Inferior parietal cortex (tissue), 1 donor: ENCODE measurements around the gene LMO7.
"Not testable (repeated sequence)": the region's sequence is repeated elsewhere in the genome, so short reads cannot be mapped to it uniquely, and the experiment has no call there.

ENCODE experiments used
- DNase-seq: peaks from one replicate; pipeline ENCODE4 v3.0.0-alpha.2; 2016; ENCODE audit errors: extremely low spot score

LMO7 gene

DNA sequence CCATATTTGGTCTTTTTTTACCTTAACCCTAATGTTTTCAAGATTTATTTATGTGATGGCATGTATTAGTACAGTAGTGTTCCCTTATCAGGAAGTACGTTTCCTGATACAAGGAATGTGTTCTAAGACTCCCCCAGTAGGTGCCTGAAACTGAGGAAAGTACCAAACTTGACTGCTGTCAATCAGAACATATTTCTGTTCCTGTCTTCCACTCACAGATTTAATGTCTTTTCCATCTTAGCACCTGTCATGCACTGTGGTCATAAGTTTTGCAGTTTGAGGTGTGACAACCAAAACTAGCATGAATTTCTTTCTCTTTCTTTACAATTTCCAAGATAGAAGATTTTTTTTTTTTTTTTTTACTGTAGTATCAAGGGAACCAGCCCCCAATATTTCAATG is 62.9 kb downstream of the LMO7 start:
- DNase-seq, result no peak

DNA sequence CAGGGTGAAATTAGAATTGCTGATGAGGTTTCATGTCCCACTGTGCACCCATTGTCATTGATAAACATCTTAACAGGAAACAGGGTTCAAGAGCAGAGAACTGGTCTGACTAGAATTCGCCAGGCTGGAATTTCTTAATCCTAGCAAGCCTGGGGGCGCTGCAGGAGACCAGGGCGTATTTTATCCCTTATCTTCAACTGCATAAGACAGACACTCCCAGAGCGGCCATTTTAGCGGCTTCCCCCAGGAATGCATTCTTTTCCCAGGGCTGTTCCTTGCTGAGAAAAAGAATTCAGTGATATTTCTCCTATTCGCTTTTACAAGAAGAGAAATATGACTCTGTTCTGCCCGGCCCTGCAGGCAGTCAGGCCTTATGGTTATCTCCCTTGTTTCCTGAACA is 63.6 kb downstream of the LMO7 start:
- not testable (repeated sequence) for DNase-seq

DNA sequence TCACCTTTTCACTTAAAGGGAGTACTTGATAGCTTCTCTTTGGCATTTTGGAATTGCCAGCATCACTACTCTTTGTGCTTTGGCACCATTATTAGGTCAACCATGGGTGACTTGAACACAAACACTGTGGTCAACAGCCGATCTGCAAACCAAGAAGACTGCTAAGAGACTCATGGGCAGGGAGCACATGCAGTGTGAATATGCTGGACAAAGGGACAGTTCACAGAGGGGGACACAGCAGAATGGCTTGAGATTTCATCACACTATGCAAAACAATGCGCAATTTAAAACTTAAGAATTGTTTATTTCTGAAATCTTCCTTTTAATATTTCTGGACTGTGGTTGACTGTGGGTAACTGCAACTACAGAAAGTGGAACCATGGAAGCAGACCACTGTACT is 64.4 kb downstream of the LMO7 start:
- no peak for DNase-seq

DNA sequence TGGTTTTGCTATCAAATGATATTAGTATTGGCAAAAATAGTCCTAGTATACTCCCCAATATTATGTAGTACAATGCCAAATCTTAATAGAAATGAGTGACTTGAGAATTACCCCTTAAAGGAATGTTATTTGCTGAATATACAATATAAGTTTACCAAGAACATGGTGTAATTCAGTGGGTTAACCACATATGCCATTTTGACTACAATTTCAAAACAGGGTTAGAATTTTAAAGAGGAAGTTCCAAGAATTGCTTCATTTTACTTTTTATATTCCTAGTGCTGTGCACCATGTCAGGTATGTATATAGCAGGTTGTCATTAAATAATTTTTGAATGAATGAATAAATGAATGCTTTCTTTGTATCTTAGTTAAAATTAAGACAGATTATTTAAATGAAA is 66.3 kb downstream of the LMO7 start:
- no peak for DNase-seq

DNA sequence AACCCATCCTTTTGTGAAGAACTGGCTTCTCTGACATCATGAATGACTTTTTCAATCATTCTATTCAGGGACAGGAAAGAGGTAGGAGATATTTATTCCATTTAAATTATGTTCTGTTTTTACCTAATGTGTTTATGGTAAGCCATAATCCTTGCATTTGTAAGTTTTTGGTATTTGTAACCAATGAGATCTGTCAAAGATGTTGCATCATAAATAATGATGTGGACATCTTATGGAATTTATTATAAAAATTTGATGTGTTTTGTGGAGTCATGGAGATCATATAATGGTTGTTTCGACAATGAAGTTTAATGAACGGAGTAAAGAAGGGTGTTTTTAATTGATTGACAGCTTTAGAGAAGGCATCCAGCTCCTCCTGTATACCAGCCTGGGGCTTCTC is 67.6 kb downstream of the LMO7 start:
- no peak for DNase-seq

DNA sequence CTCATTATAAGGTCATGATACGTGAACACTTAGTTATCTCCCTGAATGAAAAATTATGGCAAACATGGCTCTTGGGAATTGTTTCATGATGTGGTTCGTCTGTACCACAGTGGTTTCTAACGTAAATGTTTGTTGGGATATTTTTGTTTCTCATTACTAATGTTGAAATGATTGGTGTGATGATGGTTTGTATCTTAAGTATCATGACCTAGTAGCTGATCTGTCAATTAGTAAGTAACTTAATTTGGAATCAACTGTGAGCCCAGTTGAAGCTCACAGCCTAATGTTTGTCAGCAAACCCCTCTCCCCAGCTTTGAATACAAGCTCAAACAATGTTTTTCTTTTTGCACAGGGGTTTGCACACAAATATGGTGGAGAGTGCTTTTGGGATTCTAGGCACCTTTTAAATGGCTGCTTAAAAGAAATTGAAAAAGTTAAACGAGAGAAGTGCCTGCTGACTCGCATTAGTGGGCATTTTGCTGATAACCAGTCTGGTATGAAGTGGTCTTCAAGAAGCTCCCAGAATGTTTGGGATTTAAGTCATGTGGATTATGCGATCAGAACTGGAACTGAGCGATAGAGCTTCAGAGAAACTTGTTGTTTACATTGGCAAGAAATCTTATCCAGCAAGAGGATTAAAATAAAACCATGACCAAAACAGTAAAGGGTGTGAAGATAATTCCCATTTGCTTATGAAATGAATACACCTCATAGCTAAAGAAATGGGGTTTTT is 68.2 kb downstream of the LMO7 start:
- DNase-seq, result no peak

DNA sequence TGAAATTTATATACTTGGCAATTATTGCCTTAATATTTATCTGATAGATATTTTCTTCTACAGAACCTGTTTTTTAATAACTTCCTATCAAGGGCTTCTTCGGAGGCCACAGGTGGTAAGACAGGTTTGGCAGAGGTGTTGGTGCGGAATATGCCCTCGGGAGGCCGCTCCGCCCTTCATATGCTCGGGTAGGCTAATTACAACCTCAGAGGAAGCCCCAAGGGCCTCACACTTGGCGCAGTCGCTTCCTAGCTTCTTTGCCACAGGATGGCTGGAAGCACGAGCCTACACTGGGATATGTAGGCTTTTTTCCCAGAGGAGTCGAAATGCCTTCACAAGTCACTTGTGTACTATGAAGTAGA is 68.8 kb downstream of the LMO7 start:
- DNase-seq, result no peak

DNA sequence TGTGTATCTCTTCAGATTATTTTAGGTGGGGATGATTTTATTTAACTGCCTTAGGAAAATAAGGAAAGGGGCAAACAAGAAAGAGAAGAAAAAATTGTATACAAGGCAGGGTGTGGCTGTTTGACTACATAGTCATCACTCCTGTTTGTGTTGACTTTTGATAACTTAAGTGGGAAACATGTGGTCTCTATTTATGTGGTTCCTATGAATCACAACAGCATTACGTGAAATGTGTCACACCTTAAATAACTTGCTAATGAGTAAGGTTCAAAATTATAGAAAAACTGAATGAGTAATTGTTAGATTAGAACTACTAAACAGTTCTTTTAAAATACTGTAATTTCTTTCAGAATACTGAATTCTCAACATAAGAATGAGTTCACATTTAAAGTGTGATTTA is 69.3 kb downstream of the LMO7 start:
- DNase-seq, result no peak

DNA sequence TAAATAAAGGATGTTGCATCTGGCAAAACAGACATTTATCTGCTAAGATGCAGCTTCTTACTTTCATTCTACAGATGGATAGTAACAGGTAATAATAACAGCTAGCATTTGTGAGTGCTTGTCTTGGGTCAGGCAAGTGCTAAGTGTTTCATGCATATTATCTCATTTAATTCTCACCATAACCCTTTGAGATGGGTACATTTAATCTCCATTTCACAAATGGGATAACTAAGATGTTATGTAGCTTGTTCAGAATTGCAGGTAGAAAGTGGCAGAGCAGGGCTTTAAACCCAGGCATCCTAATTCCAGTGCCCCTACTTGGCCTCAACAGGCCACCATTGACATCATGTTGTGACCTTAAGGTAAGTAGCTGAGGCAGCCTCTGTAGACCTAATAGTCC is 69.8 kb downstream of the LMO7 start:
- DNase-seq, result no peak

DNA sequence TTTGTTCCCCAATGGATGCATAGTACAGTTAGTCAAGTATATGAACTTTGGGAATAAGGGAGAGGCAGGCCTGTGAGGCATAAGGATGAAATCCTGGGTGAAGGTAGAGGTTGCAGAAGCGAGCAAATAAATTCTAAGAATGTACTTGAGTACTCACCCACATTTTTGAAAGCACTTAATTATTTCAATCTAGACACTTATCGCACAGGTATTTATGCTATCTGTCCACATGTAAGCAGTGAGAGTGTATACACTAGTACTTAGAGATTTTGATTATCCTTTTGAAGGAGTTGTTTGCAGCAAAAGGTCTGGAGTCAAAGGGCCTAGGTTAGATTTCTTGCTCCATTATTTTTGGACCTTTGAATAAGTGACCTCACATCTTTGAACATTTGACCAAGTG is 77.7 kb downstream of the LMO7 start:
- DNase-seq, result no peak

DNA sequence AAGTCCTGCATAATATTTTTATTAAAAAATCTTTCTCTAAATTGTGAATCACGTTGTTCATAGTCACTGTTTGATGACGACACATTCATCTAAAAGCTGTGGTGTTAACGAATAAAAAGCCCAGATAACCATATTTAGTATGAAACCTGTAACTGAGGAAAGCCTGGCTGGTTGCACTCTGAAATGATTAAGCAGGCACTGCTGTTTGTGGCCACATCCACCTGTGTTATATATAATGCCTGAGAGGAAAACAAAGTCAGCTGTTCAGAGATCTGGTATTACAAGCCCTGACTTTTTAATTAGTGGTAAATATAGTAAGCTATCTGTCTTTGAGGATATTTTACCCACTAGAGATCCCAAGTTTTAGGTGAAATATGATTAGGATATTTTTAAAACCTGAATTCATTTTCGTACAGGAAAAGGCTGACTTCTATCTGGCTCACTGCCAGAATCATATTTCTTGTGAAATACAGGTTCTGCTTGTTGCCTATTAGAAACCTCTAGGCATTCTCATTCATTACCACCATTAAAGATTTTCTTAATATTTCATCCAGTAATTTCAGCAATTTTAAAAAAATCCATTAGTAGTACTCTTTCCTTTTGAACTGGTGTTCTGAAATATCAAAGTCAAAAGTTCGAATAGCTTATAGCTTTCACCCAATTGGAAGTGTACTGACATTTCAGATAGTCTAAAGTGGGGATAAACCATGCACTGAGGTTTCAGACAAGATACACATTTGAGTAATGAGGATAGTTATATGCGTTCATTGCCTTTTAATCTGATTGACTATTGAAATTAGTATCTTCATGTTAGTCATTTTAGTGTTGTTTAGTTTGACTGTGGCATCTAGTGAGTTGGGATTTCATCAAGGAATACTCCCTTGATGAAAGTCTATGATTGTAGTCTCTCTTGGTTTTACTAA is 79.7 kb downstream of the LMO7 start:
- DNase-seq, result no peak

DNA sequence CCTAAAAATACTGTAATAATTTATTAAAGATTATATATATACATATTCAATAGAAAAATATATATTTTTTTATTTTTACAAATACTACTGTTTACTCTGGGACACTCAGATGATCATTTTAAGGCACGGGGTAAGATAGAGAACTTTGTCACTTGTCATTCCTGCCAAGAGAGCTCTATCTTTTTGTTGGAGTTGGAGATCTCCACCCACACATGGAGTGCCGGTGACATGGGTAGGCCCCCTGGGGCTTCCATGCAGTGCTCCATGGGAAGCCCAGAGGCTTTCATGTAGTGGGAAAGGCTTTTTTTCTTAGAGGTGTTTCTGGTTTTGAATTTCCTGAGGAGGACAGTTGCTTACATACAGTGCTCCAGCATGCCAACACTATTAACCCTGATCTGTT is 81.4 kb downstream of the LMO7 start:
- DNase-seq, result no peak

DNA sequence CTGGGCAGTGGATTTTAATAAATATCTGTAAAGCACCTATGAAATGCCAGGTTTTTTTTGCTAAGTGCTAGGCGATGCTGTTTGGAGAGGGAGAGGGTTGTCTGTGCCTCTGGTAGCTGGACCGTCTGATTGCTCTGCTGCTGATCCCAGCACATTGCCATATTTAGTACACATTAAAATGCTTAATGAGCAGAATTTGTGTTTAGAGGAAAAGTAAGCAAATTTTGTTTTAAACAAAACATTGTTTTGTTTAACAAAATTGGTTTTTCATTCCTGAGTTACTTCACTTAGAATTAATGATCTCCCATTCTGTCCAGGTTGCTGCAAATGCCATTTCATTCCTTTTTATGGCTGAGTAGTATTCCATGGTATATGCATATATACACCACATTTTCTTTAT is 85.2 kb downstream of the LMO7 start:
- no peak for DNase-seq

DNA sequence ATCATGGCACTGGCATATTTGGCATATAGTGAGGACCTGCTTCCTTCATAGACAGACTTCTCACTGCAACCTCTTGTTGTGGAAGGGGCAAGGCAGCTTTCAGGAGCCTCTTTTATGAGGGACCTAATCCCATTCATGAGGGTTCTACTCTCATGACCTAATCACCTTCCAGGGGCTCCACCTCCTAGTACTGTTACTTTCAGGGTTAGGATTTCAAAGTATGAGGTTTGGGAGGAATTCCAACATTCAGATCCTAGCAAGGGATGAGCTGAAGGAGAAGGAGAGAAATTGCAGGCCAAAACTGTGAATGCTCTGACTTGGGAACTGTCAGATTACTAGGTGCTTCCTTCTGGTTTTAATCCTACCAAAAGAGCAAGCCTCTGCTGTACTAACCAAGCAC is 87.8 kb downstream of the LMO7 start:
- DNase-seq, result no peak

DNA sequence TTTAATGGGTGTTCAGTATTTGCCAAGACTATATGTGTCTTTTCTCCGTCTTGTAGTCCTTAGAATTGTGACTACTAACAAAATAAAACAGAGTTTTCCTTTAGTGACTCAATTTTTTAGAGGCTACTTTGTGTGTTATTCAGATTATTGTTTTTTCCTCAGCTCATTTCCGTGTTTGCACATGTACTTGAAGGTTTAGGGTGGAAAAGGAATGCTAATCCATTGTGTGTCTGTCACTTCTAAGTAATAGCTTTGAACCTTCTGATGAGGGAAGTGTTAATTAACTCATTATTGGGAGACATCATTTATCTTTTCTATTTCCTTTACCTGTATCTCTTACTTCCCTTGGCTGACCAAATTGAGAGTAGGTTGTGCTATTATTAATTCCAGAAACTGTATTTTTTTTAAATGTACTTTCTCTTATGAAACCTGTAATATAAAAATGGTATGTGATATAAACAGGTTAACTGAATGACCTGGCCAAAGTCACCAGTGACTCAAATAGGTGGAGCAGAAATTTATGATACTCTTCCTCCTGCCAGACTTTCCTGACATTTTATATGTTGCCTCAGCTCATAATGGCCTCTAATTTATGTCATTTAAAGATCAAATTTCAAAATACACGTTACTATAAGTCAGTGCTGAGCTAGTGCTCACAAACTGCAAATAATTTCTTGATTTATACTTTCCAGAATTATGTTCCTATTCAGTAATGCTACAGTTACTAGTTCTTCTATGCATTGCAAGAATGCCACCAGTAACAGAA is 88.8 kb downstream of the LMO7 start:
- no peak for DNase-seq

DNA sequence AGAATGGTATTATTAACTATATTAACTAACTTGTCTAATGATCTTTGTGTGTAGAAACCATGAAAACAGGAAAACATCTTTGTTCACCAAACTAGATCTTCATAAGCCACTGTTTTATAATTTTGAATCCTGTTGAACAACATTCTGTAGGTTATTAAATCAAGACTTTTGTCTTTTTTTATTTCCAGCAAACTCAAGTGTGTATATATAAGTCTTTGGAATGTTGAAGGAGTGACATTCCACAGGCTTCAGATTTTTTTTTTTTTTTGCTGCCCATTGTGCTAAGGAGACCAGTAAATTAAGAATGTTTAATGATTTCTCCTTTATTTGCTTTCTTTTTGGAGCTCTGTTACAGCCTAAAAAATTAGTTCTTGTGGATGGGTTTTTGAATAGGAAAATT is 89.6 kb downstream of the LMO7 start:
- DNase-seq, result no peak

DNA sequence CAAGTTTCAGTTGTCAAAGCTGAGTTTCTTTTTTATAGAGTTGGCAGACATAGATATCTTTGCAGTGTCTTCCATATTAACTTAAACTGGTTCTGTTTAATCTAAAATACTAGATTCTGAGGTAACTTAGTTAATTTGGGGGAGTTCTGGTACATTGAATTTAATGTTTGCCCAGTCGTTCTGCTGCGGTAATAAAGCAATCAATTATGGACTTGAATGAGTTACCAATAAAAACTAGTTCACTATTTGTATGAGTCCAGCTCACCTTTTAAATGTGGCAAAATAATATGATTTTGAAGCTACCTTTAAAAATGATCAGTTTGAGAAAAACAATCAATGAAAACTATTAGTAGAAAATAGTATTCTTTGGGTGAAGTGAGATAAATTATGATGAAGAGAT is 90.2 kb downstream of the LMO7 start:
- no peak for DNase-seq

DNA sequence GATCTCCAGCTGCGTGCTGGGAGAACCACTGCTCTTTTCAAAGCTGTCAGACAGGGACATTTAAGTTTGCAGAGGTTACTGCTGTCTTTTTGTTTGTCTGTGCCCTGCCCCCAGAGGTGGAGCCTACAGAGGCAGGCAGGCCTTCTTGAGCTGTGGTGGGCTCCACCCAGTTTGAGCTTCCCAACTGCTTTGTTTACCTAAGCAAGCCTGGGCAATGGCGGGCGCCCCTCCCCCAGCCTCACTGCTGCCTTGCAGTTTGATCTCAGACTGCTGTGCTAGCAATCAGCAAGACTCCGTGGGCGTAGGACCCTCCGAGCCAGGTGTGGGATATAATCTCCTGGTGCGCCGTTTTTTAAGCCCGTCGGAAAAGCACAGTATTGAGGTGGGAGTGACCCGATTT is 97.0 kb downstream of the LMO7 start:
- DNase-seq, result not testable (repeated sequence)

DNA sequence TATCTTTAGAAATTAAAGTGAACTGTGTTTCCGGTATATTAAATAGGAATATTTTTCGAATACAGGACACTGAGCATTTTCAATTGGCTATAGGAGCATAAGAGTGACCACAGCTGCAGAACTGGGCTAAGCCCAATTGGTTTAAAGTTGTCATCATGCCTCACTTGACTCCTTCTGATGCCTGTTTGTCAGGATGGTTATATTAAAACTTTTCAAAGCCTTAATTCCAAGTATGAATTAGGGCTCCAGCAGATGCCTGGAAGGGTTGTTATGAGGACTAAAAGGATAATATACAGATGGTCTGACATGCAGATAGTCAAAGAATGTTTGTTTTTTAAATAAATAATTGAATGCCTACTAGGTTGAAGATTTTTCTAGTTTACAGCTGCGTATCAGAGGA is 100.0 kb downstream of the LMO7 start:
- DNase-seq, result no peak

DNA sequence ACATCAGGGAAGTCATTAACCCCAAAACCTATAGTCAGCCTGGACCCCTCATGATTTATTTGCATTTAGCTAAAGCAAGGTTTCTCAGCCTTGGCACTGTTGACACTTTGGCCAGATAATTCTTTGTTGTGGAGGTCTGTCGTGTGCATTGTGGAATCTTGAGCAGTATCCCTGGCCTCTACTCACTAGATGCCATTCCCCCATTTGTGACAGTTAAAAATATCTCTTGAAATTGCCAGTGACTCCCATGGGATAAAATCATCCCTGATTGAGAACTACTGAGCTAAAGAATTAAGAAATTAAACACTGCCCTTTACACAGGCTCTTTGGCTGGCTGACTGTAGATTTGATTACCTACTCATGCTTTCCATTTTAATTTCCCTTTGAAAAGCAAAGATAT is 102.7 kb downstream of the LMO7 start:
- DNase-seq, result no peak

DNA sequence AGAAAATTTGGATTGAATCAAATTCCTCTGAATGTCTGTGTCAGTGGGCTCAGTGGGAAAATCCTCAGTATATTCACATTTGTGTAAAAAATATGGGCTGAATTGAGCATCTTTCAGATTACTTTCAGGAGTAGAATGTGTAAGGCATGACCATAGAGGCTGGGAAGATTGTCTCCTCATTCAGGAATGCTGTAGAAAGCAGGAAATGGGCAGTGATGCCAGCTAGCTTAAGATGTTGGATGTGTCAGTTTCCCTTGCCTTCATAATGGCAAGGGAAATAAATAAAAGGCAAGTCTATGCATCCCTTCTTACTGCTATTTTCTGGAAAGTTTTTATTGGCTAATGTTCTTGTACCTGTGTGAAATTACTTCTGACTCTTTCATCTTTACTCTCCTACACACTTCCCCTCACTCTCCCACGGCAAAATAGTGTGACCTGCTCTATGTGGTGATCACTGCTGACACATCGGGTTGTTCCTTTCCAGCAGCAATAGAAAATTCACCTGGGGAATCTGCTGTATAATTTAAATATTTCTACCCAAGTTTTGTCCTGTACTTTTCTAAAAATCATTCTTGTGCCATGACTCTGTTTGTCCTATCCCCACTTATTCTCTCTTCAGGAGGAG is 103.2 kb downstream of the LMO7 start:
- no peak for DNase-seq

DNA sequence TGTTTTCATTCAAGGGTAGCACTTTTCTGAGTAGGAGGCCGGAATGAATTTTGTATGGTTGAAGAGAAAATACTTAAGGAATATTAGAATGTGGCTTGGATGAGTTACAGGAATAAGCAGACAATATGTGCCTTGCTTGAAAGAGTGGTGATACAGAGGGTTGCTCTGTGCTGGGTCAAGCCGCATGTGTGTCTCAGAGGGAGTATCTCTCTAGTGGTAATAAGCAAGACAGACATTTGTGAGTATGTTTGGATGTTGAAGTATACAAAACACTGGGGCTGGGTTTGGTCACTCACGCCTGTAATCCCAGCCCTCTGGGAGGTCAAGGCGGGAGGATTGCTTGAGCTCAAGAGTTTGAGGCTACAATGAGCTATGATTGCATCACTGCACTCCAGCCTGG is 103.9 kb downstream of the LMO7 start:
- DNase-seq, result no peak
